ENCODE data around the gene UBASH3B.

The UBASH3B gene

DNA sequence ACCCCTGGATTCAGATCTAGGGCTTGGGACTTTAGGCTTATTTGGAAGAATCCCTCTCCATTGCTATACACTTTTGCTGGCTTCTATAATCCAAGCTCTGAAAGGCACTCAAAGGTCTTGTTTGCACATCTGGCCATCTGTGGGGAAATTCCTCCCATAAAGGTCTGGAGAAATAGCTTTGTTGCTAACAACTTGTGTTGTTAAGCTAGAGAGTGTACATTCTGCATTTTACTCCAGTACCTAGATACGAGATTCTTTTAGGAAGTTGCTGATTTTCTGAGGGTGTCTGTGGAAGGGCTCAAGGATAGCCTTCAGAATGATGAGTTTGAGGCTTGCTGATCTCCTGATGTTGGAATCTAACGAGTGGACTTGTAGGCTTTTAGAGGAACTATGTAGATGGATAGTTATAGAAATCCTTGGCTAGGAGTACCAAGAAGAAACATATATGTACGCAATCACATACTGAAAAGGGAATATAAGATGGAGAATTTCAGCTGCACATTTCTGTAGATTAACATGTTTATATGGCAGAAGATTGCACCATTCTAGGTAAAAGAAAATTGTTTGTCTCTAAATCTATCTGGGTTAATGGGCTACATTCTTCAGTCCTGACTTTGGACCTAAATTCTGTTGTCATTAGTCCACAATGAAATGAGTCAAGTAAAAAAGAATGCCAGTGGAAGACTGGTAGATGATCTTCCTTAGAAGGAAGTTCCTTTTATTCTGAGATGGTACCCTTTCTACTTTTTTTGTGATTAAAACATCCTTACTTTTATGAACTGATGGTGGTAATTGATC is 51.0 kb downstream of the UBASH3B start:
- in situ Hi-C loops (cut with MboI; ENCODE audit: low sequenced_read_pairs), result no loop called here

DNA sequence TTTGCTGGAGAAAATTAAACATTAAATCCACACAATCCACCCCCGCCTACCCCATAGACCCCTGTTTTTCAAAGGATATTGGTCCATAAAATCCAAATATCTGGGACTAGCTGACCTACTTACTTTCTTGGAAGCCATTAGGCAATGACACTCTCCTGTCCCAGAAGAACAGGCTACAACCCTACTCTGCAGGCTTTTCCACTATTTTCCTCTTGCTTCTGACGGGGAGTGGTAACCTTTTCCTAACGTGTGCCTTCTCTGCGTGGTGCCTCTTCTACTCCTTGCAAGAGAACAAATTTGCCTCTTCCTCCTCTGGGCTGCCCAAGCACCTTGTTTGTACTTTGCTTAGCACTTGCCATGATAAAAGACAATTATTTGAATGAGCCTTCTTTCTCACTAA is 51.6 kb downstream of the UBASH3B start:
- in situ Hi-C loops (cut with MboI; ENCODE audit: low sequenced_read_pairs), result no loop called here

DNA sequence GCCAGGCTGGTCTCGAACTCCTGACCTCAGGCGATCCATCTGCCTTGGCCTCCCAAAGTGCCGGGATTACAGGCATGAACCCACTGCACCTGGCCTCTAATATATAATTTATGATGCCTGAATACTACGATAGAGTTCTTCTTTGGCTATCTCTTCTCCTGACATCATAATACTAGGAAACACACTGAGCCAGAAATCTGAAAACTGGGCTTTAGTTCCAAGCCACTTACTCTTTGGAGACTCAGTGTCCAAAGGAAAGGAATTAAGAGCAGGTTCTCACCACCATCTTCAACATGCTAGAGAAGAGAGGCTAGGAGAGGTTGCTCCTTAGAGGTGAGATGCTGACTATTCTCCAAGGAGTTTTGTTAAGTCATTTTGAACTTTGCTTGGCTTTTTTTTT is 52.4 kb downstream of the UBASH3B start:
- in situ Hi-C loops (cut with MboI; ENCODE audit: low sequenced_read_pairs), result no loop called here

DNA sequence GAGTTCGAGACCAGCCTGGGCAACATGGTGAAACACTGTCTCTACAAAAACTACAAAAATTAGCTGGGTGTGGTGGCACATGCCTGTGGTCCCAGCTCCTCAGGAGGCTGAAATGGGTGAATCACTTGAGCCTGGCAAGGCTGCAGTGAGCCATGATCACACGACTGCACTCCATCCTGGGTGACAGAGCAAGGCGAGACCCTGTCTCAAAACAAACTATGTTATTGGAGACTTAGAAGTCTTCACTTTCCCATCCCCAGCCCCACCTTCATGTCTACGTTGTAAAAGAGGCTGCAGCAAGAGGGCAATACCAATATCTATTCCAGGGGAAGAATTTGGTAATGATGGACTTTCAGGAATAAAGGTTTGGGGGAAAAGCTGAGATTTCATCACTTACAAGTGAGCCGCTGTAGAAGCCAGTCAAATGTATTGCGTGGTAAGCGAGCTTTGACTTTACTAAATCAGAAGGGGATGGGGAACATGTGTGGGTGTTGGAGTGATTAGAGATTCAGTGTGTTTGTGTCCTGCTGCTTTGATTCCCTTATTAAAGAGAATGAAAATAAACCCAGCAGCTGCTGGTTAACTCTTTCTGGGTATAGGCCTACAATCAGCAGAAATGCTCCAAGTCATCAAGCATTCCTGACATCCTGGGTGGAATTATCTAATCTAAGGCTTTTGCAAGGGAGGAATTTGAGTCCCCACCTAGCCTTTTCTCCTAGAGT is 53.7 kb downstream of the UBASH3B start:
- in situ Hi-C loops (cut with MboI; ENCODE audit: low sequenced_read_pairs), result no loop called here

DNA sequence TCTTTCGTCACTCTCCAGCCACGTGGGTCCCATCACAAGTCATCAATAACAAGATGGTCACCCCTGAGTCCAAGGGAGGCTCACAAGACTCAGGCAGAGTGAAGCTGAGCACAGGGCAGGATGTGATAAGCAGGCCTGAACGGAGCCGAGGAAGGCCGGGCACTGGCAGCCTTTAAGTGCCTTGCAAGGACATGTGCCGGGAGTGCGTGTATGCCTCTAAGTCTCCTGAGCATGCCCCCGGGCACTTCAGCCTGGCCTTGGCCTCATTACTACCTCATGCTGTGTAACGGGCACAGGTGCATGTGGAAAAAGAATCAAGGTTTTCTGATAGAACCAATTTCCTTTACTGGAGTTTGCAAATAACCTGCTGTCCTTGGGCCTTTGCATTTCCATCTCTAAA is 55.8 kb downstream of the UBASH3B start:
- in situ Hi-C loops (cut with MboI; ENCODE audit: low sequenced_read_pairs), result no loop called here

DNA sequence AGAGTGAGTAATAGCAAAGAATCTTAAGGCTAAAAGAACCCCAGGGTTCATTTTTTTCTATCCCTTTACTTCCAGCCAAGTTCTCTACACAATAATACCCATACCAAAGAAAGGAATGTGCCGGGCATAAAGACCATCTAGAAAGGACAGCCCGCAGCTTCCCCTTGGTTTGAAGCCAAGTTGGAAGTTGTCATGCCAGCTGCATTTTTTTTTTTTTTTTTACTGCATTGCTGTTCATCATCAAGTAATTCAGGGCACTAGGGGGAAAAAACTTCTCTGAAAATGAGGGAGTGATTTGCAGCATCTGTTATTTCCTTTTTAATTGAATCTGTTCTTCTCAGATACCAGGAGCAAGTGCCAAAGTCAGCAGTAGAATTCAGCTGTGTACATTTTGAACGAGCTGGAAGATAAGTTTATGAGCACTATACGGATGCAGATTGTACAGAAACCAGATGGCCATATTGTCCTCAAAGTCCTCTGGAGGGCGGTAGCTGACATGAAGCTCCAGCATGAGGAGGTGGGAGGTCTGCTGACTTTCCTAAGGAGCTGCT is 56.4 kb downstream of the UBASH3B start:
- in situ Hi-C loops (cut with MboI; ENCODE audit: low sequenced_read_pairs), result no loop called here

DNA sequence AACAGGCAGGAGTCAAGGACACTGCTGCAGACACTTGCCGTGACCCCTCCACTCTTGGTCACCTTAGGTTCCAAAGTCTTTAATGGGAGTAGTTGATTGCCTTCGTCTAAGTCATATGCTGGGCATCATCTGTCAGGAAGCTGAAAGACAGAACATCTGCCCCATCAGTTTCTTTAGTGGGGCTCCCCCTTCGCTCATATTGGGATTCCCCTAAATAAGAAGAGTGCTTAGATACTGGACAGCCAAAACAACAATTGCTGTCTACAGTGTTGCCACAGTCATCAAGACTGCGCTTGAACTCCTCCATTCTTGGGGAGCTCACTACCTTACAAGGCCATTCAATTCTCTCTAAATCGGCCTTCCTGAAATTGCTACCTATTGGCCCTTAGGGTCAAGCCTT is 58.5 kb downstream of the UBASH3B start:
- in situ Hi-C loops (cut with MboI; ENCODE audit: low sequenced_read_pairs), result no loop called here

DNA sequence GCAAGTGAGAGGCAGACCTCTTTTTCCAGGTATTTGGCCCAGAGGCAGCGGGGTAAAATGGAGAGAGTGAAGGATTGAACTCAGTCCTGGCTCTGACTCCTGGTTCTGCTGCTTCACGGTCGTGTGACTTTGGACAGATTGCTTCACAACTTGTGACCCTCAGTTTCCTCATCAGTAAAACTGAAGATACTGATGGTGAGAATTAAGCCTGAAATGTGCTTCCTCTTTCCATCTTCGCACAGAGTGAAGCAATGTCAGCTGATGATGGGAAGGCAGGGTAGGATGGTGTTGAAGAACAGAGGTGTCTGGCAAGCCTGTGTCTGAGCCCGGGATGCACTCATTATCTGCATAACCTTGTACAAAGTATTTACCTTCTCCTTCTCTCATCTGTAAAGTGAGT is 59.0 kb downstream of the UBASH3B start:
- in situ Hi-C loops (cut with MboI; ENCODE audit: low sequenced_read_pairs), result no loop called here

DNA sequence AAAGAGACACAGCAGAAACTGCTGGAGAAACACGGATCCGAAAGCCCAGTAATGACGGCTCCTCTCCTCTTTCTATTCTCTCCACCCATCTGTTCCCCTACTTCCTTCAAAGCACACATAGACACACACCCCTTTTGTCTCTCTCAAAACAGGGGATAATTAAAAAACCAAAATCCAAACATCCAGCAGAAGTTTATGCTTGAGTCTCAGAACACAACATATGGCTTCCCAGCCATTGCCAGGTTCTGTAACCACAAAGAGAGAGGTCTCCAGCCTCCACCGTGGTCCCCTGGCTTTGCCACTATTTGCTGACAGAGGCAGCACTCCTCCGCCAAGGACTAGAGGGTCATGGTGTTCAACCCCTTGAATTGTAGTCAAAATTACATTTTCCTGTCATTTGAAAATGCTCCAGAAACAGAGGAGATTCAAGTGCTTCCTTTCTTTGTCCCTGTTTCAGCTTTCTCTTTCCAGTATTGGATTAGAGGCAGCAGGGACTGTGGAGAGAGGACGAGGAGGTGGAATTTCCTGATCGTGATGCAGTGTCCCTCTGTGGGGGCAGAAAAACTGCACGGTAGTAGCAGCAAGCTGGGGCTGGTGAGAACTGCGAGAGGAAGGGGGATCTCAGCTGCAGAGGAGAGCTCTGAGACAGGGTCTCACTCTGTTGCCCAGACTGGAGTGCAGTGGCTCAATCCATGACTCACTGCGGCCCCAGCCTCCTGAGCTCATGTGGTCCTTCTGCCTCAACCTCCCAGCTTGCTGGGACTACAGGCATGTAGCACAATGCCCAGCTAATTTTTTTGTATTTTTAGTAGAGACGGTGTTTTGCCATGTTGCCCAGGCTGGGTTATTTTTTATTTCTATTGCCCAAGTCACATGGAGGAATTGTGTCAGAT is 60.3 kb downstream of the UBASH3B start:
- in situ Hi-C loops (cut with MboI; ENCODE audit: low sequenced_read_pairs), result no loop called here

DNA sequence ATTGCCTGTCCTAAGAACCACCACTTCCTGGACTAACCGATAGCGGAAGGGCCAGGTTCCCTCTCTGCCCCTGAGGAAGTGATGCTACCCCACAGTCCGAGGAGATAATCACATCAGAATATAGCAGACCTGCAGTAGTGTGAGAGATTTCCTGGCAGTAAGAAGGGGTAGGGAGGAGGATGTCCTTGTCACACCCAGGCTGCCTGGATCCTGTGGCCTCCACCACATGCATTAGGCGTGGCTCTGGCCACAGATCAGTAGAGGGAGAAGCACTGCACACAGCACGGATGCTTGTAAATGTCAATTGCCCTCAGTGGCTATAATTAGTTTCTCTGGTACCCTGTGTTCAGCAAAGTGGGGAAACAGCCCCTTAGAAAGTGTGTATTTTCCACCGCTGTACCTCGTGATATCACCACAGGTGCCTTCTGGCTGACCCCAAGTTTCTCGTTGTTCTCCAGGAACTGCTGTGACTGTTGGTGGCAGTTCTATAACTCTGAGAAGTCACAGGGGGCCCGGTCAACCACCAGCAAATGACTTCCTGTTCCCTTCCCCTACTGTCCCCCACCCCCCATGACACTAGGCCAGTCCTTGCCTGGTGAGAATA is 61.8 kb downstream of the UBASH3B start:
- in situ Hi-C loops (cut with MboI; ENCODE audit: low sequenced_read_pairs), result no loop called here

DNA sequence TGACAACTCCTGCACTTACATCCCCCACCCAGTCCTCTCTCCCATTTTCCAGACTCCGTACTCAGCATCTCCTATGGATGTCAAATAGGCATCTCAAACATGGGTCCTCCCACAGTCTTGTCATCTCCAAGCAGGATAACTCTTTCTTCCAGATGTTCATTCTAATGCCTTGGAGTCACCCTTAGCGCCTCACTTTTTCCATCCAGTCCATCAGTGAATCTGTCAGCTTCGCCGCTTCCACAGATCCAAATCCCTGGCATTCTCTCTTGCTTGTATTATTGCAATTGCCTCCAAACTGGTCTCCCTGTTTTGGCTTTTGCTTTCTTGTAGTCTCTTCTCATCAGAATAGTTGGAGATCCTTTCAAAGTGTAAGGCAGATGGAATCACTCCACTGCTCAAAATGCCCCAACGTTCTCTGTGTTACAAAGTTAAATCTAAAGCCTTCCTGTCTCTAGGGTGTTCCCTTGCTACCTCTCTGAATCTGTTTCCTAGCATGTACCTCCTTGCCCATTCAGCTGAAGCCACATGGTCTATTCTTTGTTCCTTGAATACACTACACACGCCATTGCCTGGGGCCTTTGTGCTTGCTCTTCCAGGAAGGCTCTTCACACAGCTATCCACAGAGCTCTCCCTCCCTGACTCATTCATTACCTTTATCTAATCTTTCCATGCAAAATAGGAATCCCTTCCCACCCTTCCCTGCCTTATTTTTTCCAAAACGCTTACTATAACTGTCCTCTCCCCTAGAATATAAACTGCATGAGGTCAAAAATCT is 64.8 kb downstream of the UBASH3B start:
- in situ Hi-C loops (cut with MboI; ENCODE audit: low sequenced_read_pairs), result no loop called here

DNA sequence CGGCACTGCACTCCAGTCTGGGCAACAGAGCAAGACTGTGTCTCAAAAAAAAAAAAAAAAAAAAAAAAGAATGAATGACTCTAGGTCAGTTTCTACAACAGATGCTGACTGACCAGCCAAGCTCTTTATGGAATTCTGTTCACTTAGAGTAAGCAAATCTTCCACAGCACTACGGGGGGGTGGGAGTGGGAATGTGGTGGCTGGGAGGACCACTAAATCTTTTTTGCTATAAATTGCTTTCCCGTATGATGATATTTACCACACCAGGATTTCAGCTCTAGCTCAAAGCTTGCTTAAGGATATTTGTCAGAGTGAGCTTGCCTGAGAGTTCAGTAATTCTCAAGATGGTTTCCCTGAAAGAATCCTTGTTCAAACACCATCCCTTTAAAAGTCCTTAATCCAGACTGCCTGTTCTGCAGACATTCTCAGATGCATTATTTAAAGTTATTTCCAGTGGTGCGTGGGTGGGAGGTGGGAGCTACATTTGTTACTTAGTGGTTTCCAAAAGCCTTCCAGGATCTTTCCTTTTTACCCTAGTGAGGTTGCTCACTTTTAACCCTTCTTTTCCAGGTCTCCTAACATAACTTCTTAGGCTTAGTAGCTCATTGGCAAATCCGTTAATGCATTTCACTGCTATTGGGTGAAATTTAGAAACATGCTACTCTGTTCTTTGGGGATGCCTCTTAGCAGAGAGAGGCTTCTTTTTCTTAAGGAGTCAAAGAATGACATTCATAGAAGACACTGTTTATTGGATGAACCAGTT is 65.9 kb downstream of the UBASH3B start:
- in situ Hi-C loops (cut with MboI; ENCODE audit: low sequenced_read_pairs), result no loop called here

DNA sequence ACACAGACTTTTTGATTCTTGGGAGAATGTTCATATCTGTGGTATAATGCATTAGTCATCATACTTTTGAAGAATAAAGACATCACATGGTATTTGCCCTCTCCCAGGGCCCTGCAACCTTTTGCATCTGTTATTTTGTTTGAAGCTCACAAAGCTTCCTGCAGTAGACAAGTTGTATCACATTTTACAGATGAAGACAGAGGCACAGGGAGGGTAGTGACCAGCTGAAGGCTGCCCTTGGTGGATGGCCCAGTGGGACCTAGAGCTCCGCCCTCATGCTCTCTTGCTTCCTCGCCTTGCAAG is 66.4 kb downstream of the UBASH3B start:
- in situ Hi-C loops (cut with MboI; ENCODE audit: low sequenced_read_pairs), result no loop called here

DNA sequence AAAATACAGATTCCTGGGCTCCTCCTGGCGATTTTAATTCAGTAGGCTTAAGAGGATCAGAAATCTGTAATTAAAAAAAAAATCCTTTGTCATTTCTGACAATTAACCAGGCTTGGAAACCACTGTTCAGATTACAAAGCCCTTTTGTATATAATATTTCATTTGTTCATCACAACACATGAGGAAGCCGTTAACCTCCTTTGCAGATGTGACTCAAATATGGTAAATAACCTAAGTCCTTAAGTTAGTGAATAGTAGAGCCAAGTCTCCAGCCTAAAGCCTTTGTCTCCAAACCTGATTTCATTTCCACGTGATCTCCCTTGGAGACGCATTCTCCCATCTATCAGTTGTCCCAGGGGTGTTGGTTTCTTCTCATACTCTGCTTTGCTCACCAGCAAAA is 67.6 kb downstream of the UBASH3B start:
- in situ Hi-C loops (cut with MboI; ENCODE audit: low sequenced_read_pairs), result no loop called here

DNA sequence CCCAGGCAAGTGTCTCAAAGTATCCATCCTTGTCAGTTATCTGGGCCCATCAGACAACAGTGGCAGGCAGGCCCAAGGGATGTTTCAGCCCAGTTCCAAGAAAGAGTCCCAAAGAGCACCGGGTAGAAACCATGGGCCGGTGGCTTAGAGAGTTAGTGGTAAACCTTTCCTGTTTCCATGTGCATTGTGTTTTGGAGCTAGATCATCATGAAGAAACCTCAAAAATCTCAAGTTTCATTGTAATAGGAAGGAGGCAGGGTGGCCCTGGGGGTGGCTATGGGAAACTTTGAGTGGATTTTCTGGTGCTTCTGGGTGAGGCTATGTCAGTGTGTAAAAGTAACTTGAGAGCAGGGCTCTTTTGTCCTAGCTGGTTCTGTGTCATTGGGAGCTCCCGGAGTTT is 68.1 kb downstream of the UBASH3B start:
- in situ Hi-C loops (cut with MboI; ENCODE audit: low sequenced_read_pairs), result no loop called here

DNA sequence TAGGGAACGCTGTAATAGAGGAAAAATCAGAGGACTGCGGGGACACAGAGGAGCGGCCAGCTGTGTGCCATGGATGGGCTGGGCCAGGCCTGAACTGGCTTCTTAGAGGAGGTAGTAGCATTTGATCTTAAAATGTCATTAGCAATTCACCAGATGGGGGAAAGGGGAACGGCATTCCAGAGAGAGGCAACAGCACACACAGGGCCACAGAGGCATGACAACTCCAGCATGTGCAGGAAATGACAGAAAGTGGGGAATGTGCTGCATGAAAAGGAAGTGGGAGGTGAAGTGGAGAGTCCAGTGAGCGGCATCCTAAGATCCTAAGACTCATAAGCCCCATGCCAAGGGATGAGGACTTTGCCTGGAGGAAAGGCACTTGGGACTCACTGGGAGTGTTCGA is 69.0 kb downstream of the UBASH3B start:
- in situ Hi-C loops (cut with MboI; ENCODE audit: low sequenced_read_pairs), result no loop called here

DNA sequence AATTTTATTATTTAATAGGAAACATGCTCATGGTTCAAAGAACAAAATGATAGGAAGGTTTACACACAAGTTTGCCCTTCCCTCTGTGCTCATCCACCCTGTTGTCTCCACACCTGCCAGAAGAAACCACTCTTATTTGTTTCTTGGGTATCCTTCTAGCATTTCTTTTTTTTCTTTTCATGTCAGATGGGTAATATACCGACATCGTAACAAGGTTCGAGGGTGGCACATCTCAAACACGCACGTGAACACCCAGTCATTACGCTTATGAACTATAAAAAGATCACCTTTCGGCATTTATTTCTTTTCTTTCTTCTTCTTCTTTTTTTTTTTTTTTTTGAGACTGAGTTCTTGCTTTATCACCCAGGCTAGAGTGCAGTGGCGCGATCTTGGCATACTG is 70.5 kb downstream of the UBASH3B start:
- in situ Hi-C loops (cut with MboI; ENCODE audit: low sequenced_read_pairs), result no loop called here

DNA sequence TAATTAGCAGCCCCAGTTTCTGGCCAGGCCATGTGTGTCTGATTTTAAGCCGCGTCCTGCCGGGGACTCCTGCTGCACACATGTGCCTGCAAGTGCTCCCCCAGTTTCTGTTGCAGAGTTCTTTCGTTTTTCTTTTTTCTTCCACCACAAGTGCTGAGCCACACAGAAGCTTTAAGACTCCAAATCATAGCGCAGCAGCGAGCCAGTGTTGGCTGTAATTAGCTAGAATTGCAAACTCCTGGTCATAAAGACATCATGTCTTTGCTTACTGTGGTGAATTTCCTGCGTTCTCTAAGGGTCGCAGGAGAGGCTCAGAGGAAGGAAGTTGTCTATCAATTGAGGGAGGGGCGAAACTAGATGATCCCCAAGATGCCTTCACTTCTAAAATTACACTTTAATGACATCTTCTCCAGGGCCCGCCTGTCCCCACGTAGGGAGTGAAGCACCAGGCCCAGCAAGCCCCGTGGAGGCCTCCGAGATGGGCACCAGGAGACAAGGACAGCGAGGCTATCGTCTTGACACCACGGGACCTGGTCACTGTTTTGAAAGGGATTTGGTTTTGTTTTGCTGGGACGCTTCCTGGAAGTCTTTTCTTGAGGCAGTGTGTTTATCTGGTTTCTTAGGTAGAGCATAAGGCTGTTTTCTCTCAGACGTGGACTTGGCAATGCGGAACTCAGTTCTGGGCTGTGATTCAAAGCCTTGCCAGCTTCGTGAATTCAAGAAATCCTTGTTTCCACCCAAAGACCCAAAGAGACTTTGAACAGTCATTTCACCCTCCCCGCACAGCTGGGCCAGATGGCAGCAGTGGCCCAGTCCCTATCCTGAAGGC is 71.8 kb downstream of the UBASH3B start:
- in situ Hi-C loops (cut with MboI; ENCODE audit: low sequenced_read_pairs), result no loop called here

DNA sequence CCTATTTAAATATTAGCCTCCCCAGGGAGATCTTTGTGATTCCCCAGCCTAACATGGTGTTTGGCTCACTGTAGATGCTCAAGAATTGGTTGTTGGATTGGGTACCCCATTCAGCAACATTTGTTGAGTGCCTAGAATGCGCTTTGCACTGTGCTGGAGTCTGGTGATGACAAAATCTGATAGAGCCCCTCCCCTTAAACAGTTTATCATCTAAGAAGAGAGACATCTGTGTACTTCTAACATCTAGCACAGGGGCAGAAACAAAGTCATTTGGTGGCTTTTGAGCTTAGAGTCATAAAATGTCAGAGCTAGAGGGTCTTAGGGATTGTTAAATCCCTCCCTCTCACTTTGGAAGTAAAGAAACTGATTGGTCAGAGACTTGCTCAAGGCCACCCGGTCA is 73.0 kb downstream of the UBASH3B start:
- in situ Hi-C loops (cut with MboI; ENCODE audit: low sequenced_read_pairs), result no loop called here
